ENCODE measurements around the gene UNC13B. TPM values are rescaled to one million over a fixed set of nuclear protein-coding genes. Genes with fewer than 3 reads are reported as not detected.

UNC13B gene
- total RNA-seq, 1 experiment from 2014 or later: 48.2 TPM

DNA sequence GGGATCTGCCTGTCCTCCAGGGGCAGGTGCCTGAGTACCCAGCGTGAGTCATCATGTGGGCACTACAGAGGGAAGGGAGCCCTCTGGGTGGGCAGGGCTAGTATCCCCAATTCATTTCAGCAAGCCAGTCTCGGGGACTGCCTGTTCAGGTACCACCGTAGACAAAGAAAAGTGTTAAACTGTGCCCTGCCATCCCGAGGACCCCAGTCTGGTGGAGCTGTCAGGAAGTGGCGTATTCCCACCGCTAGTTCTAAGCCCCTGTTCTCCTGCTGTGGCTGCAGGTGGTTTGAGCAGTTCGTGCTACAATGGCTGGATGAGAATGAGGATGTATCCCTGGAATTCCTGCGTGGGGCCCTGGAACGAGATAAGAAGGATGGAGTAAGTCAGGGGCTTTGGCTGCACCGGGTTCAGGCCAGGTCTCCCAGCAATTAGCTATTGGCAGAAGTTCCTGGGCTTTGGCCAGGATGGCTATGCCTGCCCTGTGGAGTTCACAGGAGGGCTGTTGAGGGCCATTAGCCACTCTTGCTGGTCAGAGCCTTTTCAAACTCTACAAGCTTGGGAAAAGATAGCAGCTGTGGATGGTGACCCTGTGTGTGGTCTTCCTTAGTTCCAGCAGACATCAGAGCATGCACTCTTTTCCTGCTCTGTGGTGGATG lies 234.9 kb downstream of the UNC13B start:
- no peak overlapping the region for H2AFZ ChIP-seq (ENCODE audit: low read length)
- Mint-ChIP-seq H3K9me3 (no peaks in the 10 kb centered on the region), H3K36me3 (ENCODE audit: insufficient read depth in 1 of 3, low read depth in 3 of 3) (peaks cover 5 to 47% (median 8%) of the 10 kb centered on the region in 3 experiments; a peak in 5 of 7 replicates), H3K27me3 (ENCODE audit: low read depth) (no peaks in the 10 kb centered on the region), H3K27ac (no peak overlapping the region), H3K4me3 (no peak overlapping the region), H3K4me1 (no peaks in the 10 kb centered on the region)
- H3K79me2 ChIP-seq (ENCODE audit: insufficient read depth, low read length): no peaks in the 10 kb centered on the region; the same call in 1 of the 2 replicates
- no peaks in the 10 kb centered on the region for H4K20me1 ChIP-seq (ENCODE audit: control insufficient read depth, insufficient read depth, insufficient read length)
- H4K91ac ChIP-seq (ENCODE audit: insufficient read length, low read depth, low read length): no peak overlapping the region
- H3K9ac ChIP-seq (ENCODE audit: extremely low read depth, insufficient read length, low read length): no peak overlapping the region
- no peak overlapping the region for H3K4me2 ChIP-seq (ENCODE audit: insufficient read depth, insufficient read length, low read length)
- H2BK15ac ChIP-seq (ENCODE audit: low read depth, low read length): no peak overlapping the region
- TF ChIP-seq, protein P1, sequence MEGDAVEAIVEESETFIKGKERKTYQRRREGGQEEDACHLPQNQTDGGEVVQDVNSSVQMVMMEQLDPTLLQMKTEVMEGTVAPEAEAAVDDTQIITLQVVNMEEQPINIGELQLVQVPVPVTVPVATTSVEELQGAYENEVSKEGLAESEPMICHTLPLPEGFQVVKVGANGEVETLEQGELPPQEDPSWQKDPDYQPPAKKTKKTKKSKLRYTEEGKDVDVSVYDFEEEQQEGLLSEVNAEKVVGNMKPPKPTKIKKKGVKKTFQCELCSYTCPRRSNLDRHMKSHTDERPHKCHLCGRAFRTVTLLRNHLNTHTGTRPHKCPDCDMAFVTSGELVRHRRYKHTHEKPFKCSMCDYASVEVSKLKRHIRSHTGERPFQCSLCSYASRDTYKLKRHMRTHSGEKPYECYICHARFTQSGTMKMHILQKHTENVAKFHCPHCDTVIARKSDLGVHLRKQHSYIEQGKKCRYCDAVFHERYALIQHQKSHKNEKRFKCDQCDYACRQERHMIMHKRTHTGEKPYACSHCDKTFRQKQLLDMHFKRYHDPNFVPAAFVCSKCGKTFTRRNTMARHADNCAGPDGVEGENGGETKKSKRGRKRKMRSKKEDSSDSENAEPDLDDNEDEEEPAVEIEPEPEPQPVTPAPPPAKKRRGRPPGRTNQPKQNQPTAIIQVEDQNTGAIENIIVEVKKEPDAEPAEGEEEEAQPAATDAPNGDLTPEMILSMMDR (conservative IDR thresholded peaks at IDR 0.05): no peak
- H2BK20ac ChIP-seq (ENCODE audit: low read depth, low read length, poor library complexity, severe bottlenecking): no peak overlapping the region
- H3K14ac ChIP-seq (ENCODE audit: insufficient read depth, low read length): no peak overlapping the region
- no peaks in the 10 kb centered on the region for H3K9me3 ChIP-seq (ENCODE audit: control insufficient read depth, low read depth, low read length)
- H3T11ph ChIP-seq (ENCODE audit: low read length): no peak overlapping the region
- H3K79me1 ChIP-seq (ENCODE audit: insufficient read depth, low read depth, low read length, poor library complexity, severe bottlenecking): no peaks in the 10 kb centered on the region
- no peak overlapping the region for H3K27ac ChIP-seq (ENCODE audit: insufficient read length, low read depth, low read length)
- H3K4ac ChIP-seq (ENCODE audit: low read depth, low read length): no peak overlapping the region
- H2AK5ac ChIP-seq (ENCODE audit: insufficient read length, low read length): no peak overlapping the region
- no peak overlapping the region for H2BK12ac ChIP-seq (ENCODE audit: insufficient read length, low read depth, low read length)
- no peaks in the 10 kb centered on the region for H3K27me3 ChIP-seq (ENCODE audit: insufficient read depth, low read length)
- no peak overlapping the region for H2BK120ac ChIP-seq (ENCODE audit: low read depth, low read length, poor library complexity, severe bottlenecking)
- H3K56ac ChIP-seq (ENCODE audit: insufficient read length, low read depth, low read length): no peak overlapping the region
- H3K23me2 ChIP-seq (ENCODE audit: insufficient read length, low read depth, low read length, poor library complexity, severe bottlenecking): no peaks in the 10 kb centered on the region
- no CpG with 5 or more reads among the region's 10 CpGs for WGBS (ENCODE audit: extremely low coverage, insufficient read length, low lambda C conversion rate)
- DNase-seq: no peak
- H4K8ac ChIP-seq (replicated peaks; ENCODE audit: insufficient read length, low read depth, low read length): no peak overlapping the region
- H3K4me1 ChIP-seq (ENCODE audit: insufficient read depth, low read length): no peaks in the 10 kb centered on the region
- no peak overlapping the region for H2BK5ac ChIP-seq (ENCODE audit: insufficient read length, low read length)
- H3K23ac ChIP-seq (ENCODE audit: insufficient read length, low read depth, low read length): no peak overlapping the region
- no peak overlapping the region for H3K18ac ChIP-seq (ENCODE audit: insufficient read length, low read depth, low read length)
- no peak overlapping the region for H4K5ac ChIP-seq (ENCODE audit: insufficient read length, low read depth, low read length)
